HG03095 (cell line): ENCODE results near the gene ASIC1.

Experiments used
- ATAC-seq: cut with Tn5 transposase; IDR thresholded peaks from one replicate; pipeline ENCODE4 v1.9.1; 2021; ENCODE audit warnings: moderate library complexity; ENCODE audit not compliant: unreplicated experiment

The ASIC1 gene

DNA sequence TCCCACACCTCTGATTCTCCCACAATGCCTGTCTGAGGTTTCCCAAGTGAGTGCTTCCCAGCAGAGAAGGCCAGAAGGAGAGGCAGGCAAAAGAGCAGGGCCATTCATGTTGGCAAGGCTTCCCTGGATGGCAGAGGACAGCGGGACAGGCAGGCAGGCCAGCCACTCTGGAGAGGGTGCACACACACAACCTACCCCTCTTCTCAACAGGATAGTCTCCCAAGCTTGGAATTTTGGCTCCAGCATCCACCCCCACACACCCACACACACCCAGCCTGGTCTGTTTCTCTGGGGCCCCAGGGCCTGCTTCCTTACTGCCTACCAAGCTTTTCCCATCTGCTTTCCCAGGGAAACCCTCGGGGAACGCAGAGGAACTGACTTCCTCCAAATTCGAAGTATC lies 16.7 kb upstream of the ASIC1 start:
- no peak for ATAC-seq

- ATAC-seq = no peak
Measured at GRCh38 chr12:50041062-50041860, 16.1 kb upstream of the ASIC1 start.

GRCh38 chr12:50041962-50042361 lies 15.4 kb upstream of the ASIC1 start:
- no peak for ATAC-seq

DNA sequence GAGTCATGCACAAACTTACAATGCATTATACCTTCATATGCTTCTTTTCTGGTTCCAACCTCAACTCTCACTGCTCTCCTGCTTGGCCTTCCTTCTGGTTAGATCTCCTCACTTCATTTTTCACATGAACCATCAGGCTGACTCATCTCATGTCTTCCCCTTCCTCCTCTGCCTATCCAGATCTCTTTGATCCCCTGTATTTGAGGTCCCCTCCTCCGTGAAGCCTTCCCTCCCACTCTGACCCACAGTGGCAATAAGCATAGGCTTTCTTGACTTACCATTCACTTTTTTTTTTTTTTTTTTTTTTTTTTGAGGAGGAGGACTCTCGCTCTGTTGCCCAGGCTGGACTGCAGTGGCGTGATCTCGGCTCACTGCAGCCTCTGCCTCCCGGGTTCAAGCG lies 14.7 kb upstream of the ASIC1 start:
- ATAC-seq = no peak

DNA sequence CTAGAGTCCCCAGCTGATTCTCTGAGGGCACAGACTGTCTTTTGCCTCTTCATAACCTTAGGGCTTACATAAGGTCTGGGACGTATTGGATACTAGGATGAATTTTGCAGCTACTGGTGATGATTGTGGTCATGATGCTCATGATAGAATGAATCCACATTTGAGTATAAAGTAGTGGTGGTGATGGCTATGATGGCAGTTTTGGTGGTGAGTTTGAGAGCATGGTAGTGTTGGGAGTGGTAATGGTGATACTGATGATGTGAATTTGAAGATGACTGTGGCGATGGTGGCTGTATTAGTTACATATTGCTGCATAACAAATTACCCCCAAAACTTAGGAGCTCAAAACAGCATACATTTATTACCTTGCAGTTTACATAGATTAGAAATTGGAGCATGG lies 14.1 kb upstream of the ASIC1 start:
- ATAC-seq = no peak

DNA sequence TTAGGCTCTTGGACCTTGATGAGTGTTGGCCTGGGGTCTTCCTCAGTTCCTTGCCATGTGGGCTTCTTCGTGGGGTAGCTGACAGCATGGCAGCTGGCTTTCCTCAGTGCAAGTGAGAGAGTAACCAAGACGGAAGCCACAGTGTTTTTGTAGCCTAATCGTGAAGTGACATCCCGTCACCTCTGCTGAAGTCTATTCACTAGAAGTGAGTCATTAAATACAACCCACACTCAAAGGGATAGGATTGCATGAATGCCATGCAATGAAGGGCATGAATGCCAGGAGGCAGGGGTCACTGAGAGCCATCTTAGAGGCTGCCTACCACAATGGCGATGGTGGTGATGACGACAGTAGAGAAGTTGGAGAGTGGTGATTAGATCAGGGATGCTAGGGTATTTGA lies 13.5 kb upstream of the ASIC1 start:
- ATAC-seq = no peak

DNA sequence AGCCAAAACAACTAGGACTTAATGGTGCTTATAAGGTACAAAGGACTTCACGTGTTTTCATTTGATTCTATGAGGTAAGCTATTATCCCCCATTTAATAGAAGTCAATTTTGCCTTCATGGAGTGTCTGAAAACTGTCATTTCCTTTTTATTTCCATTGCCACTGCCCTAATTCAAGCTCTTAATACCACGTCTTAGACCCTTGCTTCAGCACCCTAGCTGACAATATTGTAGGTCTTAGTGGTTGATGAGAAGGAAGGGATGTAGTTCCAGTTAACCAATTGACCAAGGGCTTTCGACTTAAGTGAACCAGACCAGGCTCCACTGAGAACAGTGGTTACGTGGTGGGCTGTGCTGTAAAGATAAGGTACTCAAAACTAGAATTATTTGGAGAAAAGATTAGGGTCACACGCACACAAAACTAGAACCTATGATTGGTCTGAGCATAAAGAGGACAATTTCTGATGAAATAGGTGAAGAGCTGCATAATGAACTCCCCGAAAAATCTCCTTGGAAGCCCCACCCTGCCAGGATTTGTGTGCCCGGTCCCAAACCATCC lies 9.6 kb upstream of the ASIC1 start:
- no peak for ATAC-seq

- no peak for ATAC-seq
Measured at GRCh38 chr12:50049254-50050118, 7.9 kb upstream of the ASIC1 start.

- ATAC-seq = no peak
Measured at GRCh38 chr12:50050119-50050385, 7.3 kb upstream of the ASIC1 start.

GRCh38 chr12:50050410-50051098 lies 6.8 kb upstream of the ASIC1 start:
- ATAC-seq = no peak

- no peak for ATAC-seq
Measured at GRCh38 chr12:50051101-50051806, 6.1 kb upstream of the ASIC1 start.

DNA sequence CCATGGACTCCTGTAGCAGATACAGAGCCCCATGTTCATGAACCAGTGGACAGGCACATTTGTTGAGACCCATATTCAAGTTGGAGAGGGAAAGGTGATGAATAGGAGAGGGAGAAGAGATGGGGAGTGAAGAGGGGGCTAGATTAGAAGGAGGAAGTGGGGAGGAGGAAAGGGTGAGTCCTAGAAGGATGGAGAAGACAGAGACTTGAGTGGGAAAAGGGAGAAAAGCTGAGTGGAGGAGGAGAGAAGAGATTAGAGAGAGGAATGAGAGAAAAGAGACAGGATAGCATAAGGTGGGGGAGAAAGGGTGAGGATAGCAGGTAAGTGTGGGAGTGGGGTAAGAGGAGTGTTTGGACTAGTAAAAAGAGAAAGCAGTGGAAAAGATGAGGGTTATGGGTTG lies 4.9 kb upstream of the ASIC1 start:
- no peak for ATAC-seq

DNA sequence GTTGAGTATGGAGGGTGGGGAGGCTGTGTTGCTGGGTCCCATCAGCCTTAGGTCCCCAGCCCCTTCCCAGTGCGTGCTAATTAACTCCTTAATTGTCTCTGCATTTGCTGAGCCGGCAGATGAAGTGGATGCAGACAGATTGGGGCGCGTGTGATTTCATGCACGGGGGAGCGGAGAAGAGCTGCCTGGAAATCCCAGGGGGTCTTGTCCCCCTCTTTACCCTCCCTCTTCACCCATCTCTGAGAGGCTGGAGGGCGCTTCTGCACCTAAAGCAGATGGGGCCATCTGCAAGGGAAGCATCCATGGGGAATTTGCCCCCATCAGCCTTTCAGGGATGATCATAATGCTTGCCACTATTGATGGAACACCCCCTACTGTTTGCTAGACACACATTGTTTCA lies 4.4 kb upstream of the ASIC1 start:
- ATAC-seq = no peak

GRCh38 chr12:50053583-50053982 lies 3.8 kb upstream of the ASIC1 start:
- ATAC-seq = no peak

DNA sequence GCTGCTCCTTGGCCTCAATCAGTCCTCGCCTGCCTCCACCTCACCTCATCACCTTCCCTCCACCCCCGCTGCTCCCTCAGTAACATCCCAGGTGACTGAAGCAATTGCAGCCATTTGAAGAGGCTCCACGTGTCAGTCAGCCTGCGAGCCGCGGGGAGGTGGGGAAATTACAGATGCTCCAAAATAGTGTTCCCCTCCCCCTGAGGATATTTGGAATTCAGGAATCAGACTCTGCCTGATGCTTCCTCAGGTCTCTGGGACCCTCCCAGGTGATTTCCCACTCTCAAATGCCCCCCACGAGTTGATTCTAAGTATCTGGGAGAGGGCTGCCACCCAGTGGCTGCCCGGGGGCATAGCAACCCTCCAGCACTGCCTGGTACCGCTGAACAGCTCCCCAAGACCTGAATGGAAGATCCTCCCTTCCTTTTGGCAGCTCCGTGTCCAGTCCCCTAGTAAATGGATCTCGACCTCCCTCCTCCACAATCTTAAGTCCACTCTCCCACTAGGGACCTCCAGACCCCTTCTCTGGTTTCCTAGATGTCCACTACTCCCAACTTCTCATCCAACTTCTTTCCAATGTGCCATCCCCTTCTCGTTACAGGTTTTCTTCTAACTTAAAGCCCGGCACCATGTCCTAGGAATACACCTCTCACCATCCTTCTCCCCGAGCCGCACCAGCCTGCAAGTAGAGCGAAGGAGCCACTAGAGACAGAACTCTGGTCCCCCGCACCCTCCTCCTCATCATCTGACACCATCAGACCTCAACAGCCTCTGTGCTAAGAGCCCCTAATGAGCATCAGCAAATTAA lies 1.4 kb upstream of the ASIC1 start:
- ATAC-seq = no peak

GRCh38 chr12:50056639-50056976 lies 788 bp upstream of the ASIC1 start:
- ATAC-seq = no peak

GRCh38 chr12:50057896-50058670 lies 687 bp downstream of the ASIC1 start:
- ATAC-seq = no peak

- ATAC-seq = no peak
Measured at GRCh38 chr12:50058743-50059312, 1.4 kb downstream of the ASIC1 start.

GRCh38 chr12:50059440-50060119 lies 2.2 kb downstream of the ASIC1 start:
- ATAC-seq = no peak
